Muscle layer of duodenum (tissue), 2 donors: Measurements from ENCODE around the gene PTPRT.
"Not testable (repeated sequence)": the region's sequence is repeated elsewhere in the genome, so short reads cannot be mapped to it uniquely, and the experiment has no call there.

Experiments
- H3K27ac ChIP-seq: one replicate; pipeline ENCODE4 v1.7.0; 2013; ENCODE audit warnings: mild to moderate bottlenecking, low read length
- H3K27me3 ChIP-seq: one replicate; pipeline ENCODE4 v1.7.0; 2013; ENCODE audit warnings: low read depth, mild to moderate bottlenecking, control low read depth, low read length
- H3K36me3 ChIP-seq, 2 donors: one replicate each; pipeline ENCODE4 v1.7.0; 2013; ENCODE audit warnings: low read length in 2 of 2, control low read depth in 1 of 2, mild to moderate bottlenecking in 1 of 2; ENCODE audit not compliant: insufficient read depth in 2 of 2, control insufficient read depth in 1 of 2
- H3K4me1 ChIP-seq, 2 donors: one replicate each; pipeline ENCODE4 v1.7.0; 2013; ENCODE audit warnings: low read length in 2 of 2, mild to moderate bottlenecking in 2 of 2, control low read depth in 1 of 2, moderate library complexity in 1 of 2; ENCODE audit not compliant: insufficient read depth in 2 of 2, control insufficient read depth in 1 of 2
- H3K4me3 ChIP-seq, 2 donors: one replicate each; pipeline ENCODE4 v1.7.0; 2013; ENCODE audit warnings: low read length in 2 of 2, low read depth in 1 of 2, mild to moderate bottlenecking in 1 of 2
- H3K9me3 ChIP-seq, 2 donors: one replicate each; pipeline ENCODE4 v1.7.0; 2013; ENCODE audit warnings: low read length in 2 of 2, control low read depth in 1 of 2, mild to moderate bottlenecking in 1 of 2; ENCODE audit not compliant: control insufficient read depth in 1 of 2
- donor health status: healthy.

PTPRT gene

DNA sequence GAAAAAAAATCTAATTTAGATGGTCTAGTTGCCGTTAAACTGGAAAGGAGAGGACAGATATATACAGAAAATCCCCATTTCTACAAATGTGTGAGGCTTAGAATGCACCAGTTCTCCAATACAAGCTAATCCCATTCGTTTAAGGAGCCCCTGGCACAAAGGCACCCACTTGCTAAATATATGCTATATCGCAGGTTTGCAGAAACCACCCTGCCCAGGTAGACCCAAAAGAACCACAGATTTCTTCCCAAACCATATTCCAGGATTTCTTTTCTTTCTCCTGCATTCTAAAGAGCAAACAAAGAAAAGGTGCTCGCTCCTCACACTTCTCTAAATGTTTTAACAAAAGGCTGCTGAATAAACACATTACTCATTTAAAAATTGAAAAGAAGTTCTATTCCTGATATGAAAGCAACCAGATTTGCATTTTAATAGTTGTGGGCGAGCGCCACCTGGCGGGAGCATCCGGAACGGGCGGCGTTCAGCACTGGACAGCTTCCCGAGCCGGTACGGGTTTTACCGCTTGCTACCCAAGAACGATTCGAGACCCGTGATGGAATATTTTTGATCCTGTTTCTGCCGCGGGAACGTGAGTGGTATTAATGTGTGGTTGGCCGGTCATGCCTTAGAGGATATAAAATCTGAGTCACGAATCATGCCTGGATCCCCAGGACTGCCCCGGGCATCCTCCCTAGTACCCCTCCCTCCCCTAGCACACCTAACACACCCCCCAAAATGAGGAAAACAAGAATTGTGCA lies 2.1 kb downstream of the PTPRT start:
- Histone ChIP-seq H3K4me1 (peaks cover 0 to 22% of the 10 kb centered on the region in 2 donors), H3K36me3 (no peaks in the 10 kb centered on the region), H3K4me3 (peak overlapping the region; percentile 9 to 51), H3K27ac (no peak overlapping the region), H3K27me3 (peaks cover 23% of the 10 kb centered on the region), H3K9me3 (no peaks in the 10 kb centered on the region)

DNA sequence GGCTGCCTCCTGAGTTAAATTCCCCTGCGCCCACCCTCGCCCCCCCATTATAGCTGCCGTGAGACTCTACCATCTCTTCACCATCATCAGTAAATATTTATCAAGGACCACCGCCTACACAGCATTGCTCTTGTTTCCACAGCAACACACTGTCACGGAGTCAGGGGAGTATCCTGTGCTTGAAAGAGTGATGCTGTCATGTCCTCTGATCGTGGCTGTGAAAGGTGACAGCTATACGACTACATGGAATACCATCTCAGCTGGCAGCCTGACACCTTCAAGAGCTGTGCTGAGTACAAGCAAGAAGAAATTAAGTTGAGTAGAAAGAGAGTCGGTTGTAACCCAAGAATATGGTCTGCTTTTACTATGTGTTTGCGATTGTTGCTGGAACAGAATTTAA lies 3.4 kb downstream of the PTPRT start:
- Histone ChIP-seq H3K36me3 (no peaks in the 10 kb centered on the region), H3K27me3 (peaks cover 23% of the 10 kb centered on the region), H3K27ac (no peak overlapping the region), H3K4me3 (no peak overlapping the region), H3K9me3 (no peaks in the 10 kb centered on the region), H3K4me1 (peaks cover 0 to 22% of the 10 kb centered on the region in 2 donors)

DNA sequence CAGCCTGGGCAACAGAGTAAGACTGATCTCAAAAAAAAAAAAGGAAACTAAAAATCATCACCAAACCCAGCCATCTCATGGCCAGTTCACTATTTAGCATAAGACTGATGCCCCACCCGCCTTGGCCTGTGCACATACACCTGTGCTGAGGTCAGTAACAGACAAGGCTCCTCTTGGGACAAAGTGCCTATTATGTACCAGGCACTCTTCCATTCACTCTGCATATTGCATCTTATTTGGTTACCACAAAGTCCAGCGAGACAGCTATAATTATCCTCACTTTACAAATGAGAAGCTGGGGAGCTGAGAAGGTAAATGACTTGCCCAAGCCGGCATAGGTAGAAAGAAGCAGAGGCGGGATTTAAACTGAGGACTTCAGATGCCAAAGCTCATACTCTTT lies 3.8 kb downstream of the PTPRT start:
- Histone ChIP-seq H3K9me3 (no peaks in the 10 kb centered on the region), H3K27ac (no peak overlapping the region), H3K36me3 (no peaks in the 10 kb centered on the region), H3K4me1 (peaks cover 0 to 22% of the 10 kb centered on the region in 2 donors), H3K27me3 (peaks cover 21% of the 10 kb centered on the region), H3K4me3 (no peak overlapping the region)

DNA sequence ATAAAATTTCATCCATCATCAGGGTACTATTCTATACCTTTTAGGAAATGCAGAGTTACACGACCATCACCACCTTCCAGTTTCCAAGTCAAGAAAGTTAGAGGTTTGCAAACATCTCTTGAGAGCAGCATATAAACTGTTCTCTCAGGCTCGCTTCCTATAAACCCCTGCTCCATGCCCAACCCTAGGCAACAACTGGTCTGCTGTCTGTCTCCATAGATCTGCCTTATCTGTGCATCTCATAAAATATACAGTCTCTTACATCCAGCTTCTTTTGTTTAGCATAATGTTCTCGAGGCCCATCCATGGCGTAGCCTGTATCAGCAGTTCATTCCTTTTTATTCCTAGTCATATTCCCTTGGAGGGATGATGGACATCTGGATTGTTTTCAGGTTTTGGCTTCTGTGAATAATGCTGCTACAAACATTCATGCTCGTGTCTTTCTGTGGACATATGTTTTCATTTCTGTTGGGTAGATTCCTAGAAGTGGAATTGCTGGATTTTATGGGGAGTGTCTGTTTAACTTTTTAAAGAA lies 6.1 kb downstream of the PTPRT start:
- Histone ChIP-seq H3K4me1 (peaks cover 0 to 9% of the 10 kb centered on the region in 2 donors), H3K27ac (no peak overlapping the region), H3K4me3 (no peak overlapping the region), H3K27me3 (peaks cover 6% of the 10 kb centered on the region), H3K9me3 (no peaks in the 10 kb centered on the region), H3K36me3 (no peaks in the 10 kb centered on the region)

DNA sequence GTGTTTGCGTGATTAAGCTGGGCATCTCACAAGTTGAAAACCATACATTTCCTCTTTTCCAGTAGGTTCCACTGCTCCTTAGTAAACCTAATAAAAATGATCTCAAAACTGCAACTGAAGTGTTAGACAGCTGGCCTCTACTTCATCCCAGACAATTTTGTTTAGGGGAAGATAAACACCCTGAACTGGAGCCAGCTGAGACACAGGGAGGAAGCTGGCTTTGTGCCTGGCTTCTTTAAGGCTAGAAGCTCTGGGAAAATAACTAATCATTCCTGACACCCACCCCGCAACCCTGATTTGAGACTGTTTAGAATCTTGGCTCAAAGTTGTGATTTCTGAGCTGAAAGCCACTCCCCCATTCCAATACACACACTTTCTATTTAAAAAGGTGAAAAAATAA lies 11.6 kb downstream of the PTPRT start:
- H3K27ac ChIP-seq = no peak overlapping the region
- peaks cover 0 to 8% of the 10 kb centered on the region in 2 donors for H3K9me3 ChIP-seq
- H3K36me3 ChIP-seq = no peaks in the 10 kb centered on the region
- no peak overlapping the region for H3K4me3 ChIP-seq
- no peaks in the 10 kb centered on the region for H3K27me3 ChIP-seq
- H3K4me1 ChIP-seq = no peaks in the 10 kb centered on the region

DNA sequence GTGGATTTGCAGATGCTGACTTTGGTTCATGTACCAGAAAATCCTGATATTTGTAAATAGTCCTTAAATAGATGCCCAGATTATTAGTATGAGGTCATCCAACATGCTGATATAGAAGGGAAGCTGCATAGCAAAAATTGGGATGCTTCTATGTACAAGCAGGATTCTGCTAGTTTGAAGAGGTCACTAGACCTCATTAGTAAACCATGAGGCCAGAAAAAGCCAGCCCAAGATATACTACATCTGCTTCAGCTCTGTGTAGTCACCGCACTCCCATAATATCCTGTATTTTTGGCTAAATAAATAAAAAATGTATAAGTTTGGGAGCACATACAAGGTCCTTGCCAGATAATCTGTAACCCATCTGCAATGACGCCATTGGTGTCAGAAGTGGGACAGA lies 13.0 kb downstream of the PTPRT start:
- Histone ChIP-seq H3K36me3 (no peaks in the 10 kb centered on the region), H3K4me3 (no peak overlapping the region), H3K27ac (no peak overlapping the region), H3K27me3 (no peaks in the 10 kb centered on the region), H3K9me3 (peaks cover 0 to 8% of the 10 kb centered on the region in 2 donors), H3K4me1 (no peaks in the 10 kb centered on the region)

DNA sequence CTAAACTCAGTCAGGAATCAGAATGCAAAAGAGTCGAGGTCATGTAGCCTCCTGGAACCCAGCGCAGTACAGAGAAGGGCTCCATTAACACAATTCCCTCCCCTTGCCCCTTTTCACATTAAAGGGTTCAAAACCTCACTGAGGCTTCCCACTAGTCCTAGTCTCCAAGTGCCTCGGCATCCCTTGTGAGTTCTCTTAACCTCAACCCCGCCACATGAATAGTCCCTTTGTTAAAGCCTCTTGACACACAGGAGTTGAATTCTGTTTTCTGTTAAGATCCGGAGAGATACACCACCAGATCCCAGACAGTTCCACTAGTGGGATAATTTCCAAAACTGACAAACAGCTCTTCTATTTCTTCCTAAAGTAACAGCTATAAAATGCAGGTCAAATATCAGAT lies 17.8 kb downstream of the PTPRT start:
- H3K9me3 ChIP-seq = peaks cover 0 to 4% of the 10 kb centered on the region in 2 donors
- no peak overlapping the region for H3K27ac ChIP-seq
- H3K4me3 ChIP-seq = no peak overlapping the region
- H3K36me3 ChIP-seq = no peaks in the 10 kb centered on the region
- no peaks in the 10 kb centered on the region for H3K27me3 ChIP-seq
- no peaks in the 10 kb centered on the region for H3K4me1 ChIP-seq

DNA sequence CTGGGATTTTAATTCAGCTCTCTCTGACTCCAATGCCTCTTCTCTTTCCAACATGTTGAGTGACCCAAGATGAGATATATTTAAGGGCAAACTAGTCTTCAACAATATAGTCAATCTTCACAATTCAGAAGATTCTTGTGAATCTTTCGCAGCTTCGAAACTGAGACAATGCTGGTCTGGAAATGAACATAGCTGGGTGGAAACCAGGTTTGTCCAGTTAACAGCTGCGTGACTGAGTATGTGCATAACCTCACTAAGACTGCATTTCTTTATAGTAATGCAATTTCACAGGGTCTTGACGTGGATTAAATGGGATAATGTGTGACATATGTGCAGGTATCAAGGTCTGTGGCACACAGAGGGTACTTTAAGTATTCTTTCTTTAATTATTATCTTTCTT lies 18.9 kb downstream of the PTPRT start:
- H3K36me3 ChIP-seq = no peaks in the 10 kb centered on the region
- H3K4me3 ChIP-seq = no peak overlapping the region

DNA sequence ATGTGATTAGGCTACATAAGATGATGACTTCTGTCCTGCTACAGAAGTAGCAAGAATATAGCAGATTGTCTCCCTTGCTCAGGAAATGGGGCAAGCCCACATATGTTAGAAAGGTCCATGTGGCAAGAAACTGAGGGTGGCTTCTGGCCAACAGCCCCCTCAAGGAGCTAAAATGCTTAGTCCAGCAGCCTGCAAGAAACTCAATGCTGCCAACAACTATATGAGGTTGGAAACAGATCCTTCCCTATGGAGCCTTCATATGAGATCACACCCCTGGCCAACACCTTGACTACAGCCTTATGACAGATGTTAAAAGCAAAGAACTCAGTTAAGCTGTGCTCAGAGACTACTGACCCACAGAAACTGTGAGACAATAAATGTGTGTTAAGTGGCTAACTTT lies 22.1 kb downstream of the PTPRT start:
- no peaks in the 10 kb centered on the region for H3K9me3 ChIP-seq
- no peak overlapping the region for H3K27ac ChIP-seq
- no peak overlapping the region for H3K4me3 ChIP-seq

More for the DNA sequence above, 18.9 kb downstream of the PTPRT start:
- H3K9me3 ChIP-seq = no peaks in the 10 kb centered on the region
- H3K4me1 ChIP-seq = no peaks in the 10 kb centered on the region
- H3K27me3 ChIP-seq = no peaks in the 10 kb centered on the region
- H3K27ac ChIP-seq = no peak overlapping the region

DNA sequence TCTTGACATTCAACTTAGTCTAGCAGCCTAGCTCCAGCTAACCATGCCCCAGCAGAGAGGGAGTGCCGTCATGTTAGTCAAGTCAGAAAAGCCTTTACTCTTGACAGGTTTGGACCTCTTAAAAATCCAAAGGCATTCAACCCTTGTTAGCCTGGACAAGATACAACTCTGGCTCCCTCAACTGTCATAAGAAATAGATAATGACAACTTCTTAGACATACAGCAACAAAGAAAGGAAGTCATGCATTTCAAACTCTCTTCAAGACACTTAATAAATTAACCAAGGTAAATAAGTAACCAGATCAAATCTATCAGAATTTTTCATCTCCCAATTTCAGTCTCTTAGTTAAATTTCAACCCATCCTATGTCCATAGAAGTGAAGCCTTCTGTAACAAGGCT lies 22.7 kb downstream of the PTPRT start:
- H3K4me1 ChIP-seq = no peaks in the 10 kb centered on the region
- no peak overlapping the region for H3K27ac ChIP-seq
- H3K27me3 ChIP-seq = no peaks in the 10 kb centered on the region
- no peak overlapping the region for H3K4me3 ChIP-seq
- H3K36me3 ChIP-seq = no peaks in the 10 kb centered on the region
- H3K9me3 ChIP-seq = no peaks in the 10 kb centered on the region

More for the DNA sequence above, 22.1 kb downstream of the PTPRT start:
- H3K4me1 ChIP-seq = no peaks in the 10 kb centered on the region
- H3K36me3 ChIP-seq = no peaks in the 10 kb centered on the region
- no peaks in the 10 kb centered on the region for H3K27me3 ChIP-seq

DNA sequence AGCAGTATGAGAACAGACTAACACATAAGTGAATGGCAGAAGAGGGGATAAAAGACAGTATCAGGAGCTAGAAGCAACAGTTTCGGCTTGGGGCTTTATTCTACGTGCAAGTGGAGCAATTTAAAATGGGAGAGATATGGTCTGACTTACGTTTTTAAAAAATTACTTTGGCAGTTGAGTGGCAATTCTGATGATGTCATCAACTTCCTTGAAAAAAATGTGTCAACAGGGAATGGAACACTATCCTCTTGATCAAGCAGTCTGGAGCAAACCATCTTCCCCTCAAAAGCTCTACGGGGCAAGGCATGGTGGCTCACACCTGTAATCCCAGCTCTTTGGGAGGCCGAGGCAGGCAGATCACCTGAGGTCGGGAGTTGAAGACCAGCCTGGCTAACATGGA lies 24.1 kb downstream of the PTPRT start:
- H3K27me3 ChIP-seq = no peaks in the 10 kb centered on the region
- no peak overlapping the region for H3K4me3 ChIP-seq
- H3K27ac ChIP-seq = no peak overlapping the region
- H3K4me1 ChIP-seq = no peaks in the 10 kb centered on the region
- H3K9me3 ChIP-seq = no peaks in the 10 kb centered on the region
- H3K36me3 ChIP-seq = no peaks in the 10 kb centered on the region

DNA sequence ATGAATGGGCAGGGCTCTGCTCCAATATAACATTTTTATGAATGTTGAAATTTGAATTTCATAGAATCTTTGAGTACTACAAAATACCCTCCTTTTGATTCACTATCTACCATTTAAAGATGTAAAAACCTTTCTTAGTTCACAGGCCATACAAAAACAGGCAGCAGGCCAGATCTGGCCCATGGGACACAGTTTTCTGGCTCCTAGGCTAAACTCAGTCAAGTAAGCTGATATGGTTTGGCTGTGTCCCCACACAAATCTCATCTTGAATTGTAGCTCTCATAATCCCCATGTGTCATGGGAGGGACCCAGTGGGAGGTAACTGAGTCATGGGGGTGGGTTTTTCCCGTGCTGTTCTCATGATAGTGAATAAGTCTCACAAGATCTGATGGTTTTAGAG lies 25.0 kb downstream of the PTPRT start:
- H3K27me3 ChIP-seq, H3K36me3 ChIP-seq, H3K9me3 ChIP-seq, H3K4me3 ChIP-seq, H3K27ac ChIP-seq, H3K4me1 ChIP-seq: not testable (repeated sequence)
